BJ (cell line): Measurements from ENCODE around the gene DAB2IP. TPM values are rescaled to one million over a fixed set of nuclear protein-coding genes. Genes with fewer than 3 reads are reported as not detected.

Source experiments
- CTCF ChIA-PET: fragments of 350-600 bp; formaldehyde crosslinking; extraction: SDS; loops from one replicate; lab custom pipeline; 2021; ENCODE audit warnings: antibody characterized with exemption, inconsistent platforms; lab: Yijun Ruan, JAX
- POLR2A ChIA-PET: fragments of 300-600 bp; sonication (Branson Sonifier 250); formaldehyde crosslinking; extraction: SDS; loops from one replicate; lab custom pipeline; 2021; ENCODE audit warnings: antibody characterized with exemption; lab: Charles Lee
- DNase-seq: peaks from one replicate; pipeline ENCODE4 v3.0.0-alpha.2; 2011; ENCODE audit warnings: low read depth
- H3K27me3 ChIP-seq: 2 replicates; pipeline ENCODE4 v1.6.0; 2011; ENCODE audit warnings: low read length; ENCODE audit not compliant: control insufficient read depth, insufficient read depth
- H3K36me3 ChIP-seq: 2 replicates; pipeline ENCODE4 v1.5.1; 2011; ENCODE audit warnings: low read length; ENCODE audit not compliant: control insufficient read depth, insufficient read depth
- H3K4me3 ChIP-seq: 2 replicates; pipeline ENCODE4 v1.5.1; 2011; ENCODE audit warnings: low read depth, mild to moderate bottlenecking, control low read depth, low read length
- CTCF ChIP-seq: IDR thresholded peaks from 2 replicates; pipeline ENCODE4 v1.5.1; 2011; ENCODE audit warnings: low read depth, mild to moderate bottlenecking, control low read depth, inconsistent platforms, low read length, moderate library complexity; ENCODE audit not compliant: insufficient read depth
- polyA plus RNA-seq: library from polyadenylated mRNA; depleted of rRNA; stranded (reverse); fragments of >200 nt; gene quantifications from 2 replicates; pipeline ENCODE4 v1.2.3, GENCODE V29; 2011

The DAB2IP gene
- polyA plus RNA-seq, 1 experiment: 38.1 TPM

- Histone ChIP-seq H3K36me3 (no peaks in the 10 kb centered on the region), H3K27me3 (no peaks in the 10 kb centered on the region), H3K4me3 (no peak overlapping the region)
- POLR2A ChIA-PET: no interaction called here
- DNase-seq: no peak
- TF ChIP-seq CTCF: no peak
- CTCF ChIA-PET: interaction anchor here (0.6 to 0.8 kb wide), 2 partner anchors 12 to 22 kb away, joined by 3 to 4 read pairs; no protein-coding TSS in a partner anchor
Measured at GRCh38 chr9:121707477-121708424, 56.3 kb downstream of the DAB2IP start.

- no peak for DNase-seq
- no peak for TF ChIP-seq CTCF
- no peak overlapping the region for H3K4me3 ChIP-seq
- H3K27me3 ChIP-seq: no peaks in the 10 kb centered on the region
- CTCF ChIA-PET: interaction anchor here (0.6 to 1.4 kb wide), 3 partner anchors 10 to 273 kb away, joined by 3 to 4 read pairs (median 3); no protein-coding TSS in a partner anchor
- POLR2A ChIA-PET: no interaction called here
- no peaks in the 10 kb centered on the region; the same call in 1 of the 2 replicates for H3K36me3 ChIP-seq
Measured at GRCh38 chr9:121708768-121709488, 57.5 kb downstream of the DAB2IP start.

- ChIA-PET POLR2A (no interaction called here), CTCF (interaction anchor here (0.7 to 1.4 kb wide), 2 partner anchors 10 to 22 kb away, joined by 4 read pairs; no protein-coding TSS in a partner anchor)
- Histone ChIP-seq H3K27me3 (no peaks in the 10 kb centered on the region), H3K4me3 (no peak overlapping the region), H3K36me3 (no peaks in the 10 kb centered on the region; the same call in 1 of the 2 replicates)
- DNase-seq: no peak
- no peak for TF ChIP-seq CTCF
Measured at GRCh38 chr9:121709798-121710197, 58.4 kb downstream of the DAB2IP start.

- no peak for DNase-seq
- POLR2A ChIA-PET: no interaction called here
Measured at GRCh38 chr9:121711281-121711680, 59.8 kb downstream of the DAB2IP start.

More at GRCh38 chr9:121711281-121711680, 59.8 kb downstream of the DAB2IP start:
- Histone ChIP-seq H3K4me3 (no peak overlapping the region), H3K27me3 (no peaks in the 10 kb centered on the region), H3K36me3 (no peaks in the 10 kb centered on the region; the same call in 1 of the 2 replicates)
- CTCF ChIA-PET: interaction anchor here (0.6 to 1.5 kb wide), 3 partner anchors 15 to 306 kb away, joined by 3 to 4 read pairs (median 3); no protein-coding TSS in a partner anchor
- no peak for TF ChIP-seq CTCF
